WTC11 (cell line): ENCODE results near the gene ARHGAP22.

Source experiments
- ATF3 ChIP-seq: sonication (generic); formaldehyde crosslinking; conservative IDR thresholded peaks from 2 replicates; pipeline ENCODE4 v1.8.1; 2022; ENCODE audit warnings: mild to moderate bottlenecking, missing genetic modification reagents
- CTCF ChIP-seq: fragments of 200-600 bp; IDR thresholded peaks from 2 replicates; pipeline ENCODE4 v1.8.0; 2022; ENCODE audit warnings: antibody characterized with exemption
- IRF2 ChIP-seq: sonication (generic); formaldehyde crosslinking; IDR thresholded peaks from 2 replicates; pipeline ENCODE4 v1.8.0; 2022; ENCODE audit warnings: low read depth, missing genetic modification reagents, borderline replicate concordance
- MAX ChIP-seq: sonication (generic); formaldehyde crosslinking; IDR thresholded peaks from 2 replicates; pipeline ENCODE4 v1.8.0; 2022; ENCODE audit warnings: mild to moderate bottlenecking, missing genetic modification reagents
- SP1 ChIP-seq: sonication (generic); formaldehyde crosslinking; conservative IDR thresholded peaks from 2 replicates; pipeline ENCODE4 v1.8.1; 2022; ENCODE audit warnings: missing genetic modification reagents
- ZNF138 ChIP-seq: sonication (generic); formaldehyde crosslinking; conservative IDR thresholded peaks from 2 replicates; pipeline ENCODE4 v1.8.1; 2022; ENCODE audit warnings: mild to moderate bottlenecking, moderate library complexity, missing genetic modification reagents
- ZNF532 ChIP-seq: fragments of 250-450 bp; sonication (Bioruptor Pico); IDR thresholded peaks from 2 replicates; pipeline ENCODE4 v1.9.0; 2021; ENCODE audit warnings: mild to moderate bottlenecking, borderline replicate concordance
- TF ChIP-seq, protein P1 (sequence below): sonication (generic); formaldehyde crosslinking; IDR thresholded peaks from 2 replicates; pipeline ENCODE4 v1.8.1; 2023; ENCODE audit warnings: mild to moderate bottlenecking, missing genetic modification reagents, moderate library complexity

GRCh38 chr10:48509974-48510692, 94.7 kb downstream of the ARHGAP22 start:
- TF ChIP-seq CTCF (no peak), ZNF532 (no peak), ZNF138 (CRISPR knock-in tag) (no peak), ATF3 (no peak), IRF2 (CRISPR knock-in tag) (no peak), MAX (no peak), SP1 (CRISPR knock-in tag) (no peak)
- TF ChIP-seq, protein P1, sequence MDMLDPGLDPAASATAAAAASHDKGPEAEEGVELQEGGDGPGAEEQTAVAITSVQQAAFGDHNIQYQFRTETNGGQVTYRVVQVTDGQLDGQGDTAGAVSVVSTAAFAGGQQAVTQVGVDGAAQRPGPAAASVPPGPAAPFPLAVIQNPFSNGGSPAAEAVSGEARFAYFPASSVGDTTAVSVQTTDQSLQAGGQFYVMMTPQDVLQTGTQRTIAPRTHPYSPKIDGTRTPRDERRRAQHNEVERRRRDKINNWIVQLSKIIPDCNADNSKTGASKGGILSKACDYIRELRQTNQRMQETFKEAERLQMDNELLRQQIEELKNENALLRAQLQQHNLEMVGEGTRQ: no peak
